ENCODE measurements around the gene FBXO48. TPM values are rescaled to one million over a fixed set of nuclear protein-coding genes. Genes with fewer than 3 reads are reported as not detected.

Gene FBXO48
- total and polyA plus RNA-seq, 2 of the 4 experiments (the other 2 are of a cell fraction), result 0.18 to 0.43 TPM

DNA sequence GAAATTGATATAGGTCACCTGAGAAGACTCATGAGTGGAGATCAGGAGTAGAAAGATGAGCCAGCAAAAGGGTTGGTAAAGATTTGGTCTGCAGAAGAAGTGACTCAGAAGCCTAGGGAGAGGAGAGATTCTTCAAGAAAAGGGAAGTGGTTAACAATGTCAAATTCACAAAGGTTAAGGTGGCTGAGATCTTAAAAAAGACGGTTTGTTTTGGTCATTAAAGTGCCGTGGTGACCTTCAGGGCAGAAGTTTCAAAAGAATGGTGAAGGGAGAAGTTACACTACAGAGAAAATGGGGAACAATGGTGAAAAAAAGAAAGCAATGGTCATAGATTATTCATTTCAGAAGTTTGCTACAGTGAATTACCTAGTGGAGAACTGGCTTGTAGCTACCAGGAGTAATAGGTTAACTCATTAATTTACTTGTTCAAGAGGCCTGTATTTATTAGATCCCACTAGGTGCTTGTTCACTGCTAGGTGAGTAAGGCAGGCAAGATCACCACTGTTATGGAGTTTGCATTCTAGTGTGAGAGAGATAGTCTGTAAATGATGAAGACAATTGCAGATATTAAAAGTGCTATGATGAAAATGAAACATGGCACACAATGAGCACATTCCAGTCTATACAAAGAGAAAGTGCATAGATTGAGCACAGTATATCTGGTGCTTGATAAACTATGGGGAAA lies 43.0 kb downstream of the FBXO48 start:
- DNase-seq (no peak), ATAC-seq (ENCODE audit: low read depth) (no peak)
- Histone ChIP-seq H2BK20ac (ENCODE audit: low read depth, low read length) (no peak overlapping the region), H3K36me3 (ENCODE audit: control insufficient read depth, insufficient read depth, low read length) (no peaks in the 10 kb centered on the region), H2BK15ac (ENCODE audit: low read depth, low read length) (no peak overlapping the region), H3K79me1 (ENCODE audit: low read depth in 1 of 2, low read length in 2 of 2) (no peaks in the 10 kb centered on the region), H3K4ac (ENCODE audit: low read depth, low read length) (no peak overlapping the region), H3K9ac (ENCODE audit: low read depth, low read length) (no peak overlapping the region), H3K4me3 (ENCODE audit: insufficient read depth, low read depth, low read length) (no peak overlapping the region), H3K9me1 (ENCODE audit: insufficient read depth, low read length) (no peaks in the 10 kb centered on the region), H3K27ac (ENCODE audit: insufficient read depth, low read length) (no peak overlapping the region), H4K5ac (ENCODE audit: low read depth, low read length) (no peak overlapping the region), H3K14ac (replicated peaks; ENCODE audit: low read depth, low read length) (no peak overlapping the region), H3K4me1 (ENCODE audit: control insufficient read depth, insufficient read depth, low read length) (peaks cover 2% of the 10 kb centered on the region; the same call in 1 of the 2 replicates), H3K23ac (ENCODE audit: low read depth, low read length) (no peak overlapping the region), H4K20me1 (ENCODE audit: insufficient read depth, low read length) (no peaks in the 10 kb centered on the region), H4K91ac (ENCODE audit: insufficient read depth, low read depth, low read length) (no peak overlapping the region), H3K9me3 (ENCODE audit: control insufficient read depth, insufficient read depth, low read length) (peaks cover 3% of the 10 kb centered on the region; the same call in 1 of the 2 replicates), H3K56ac (ENCODE audit: extremely low read depth, insufficient read depth, low read length) (no peak overlapping the region), H2AK5ac (ENCODE audit: low read depth, low read length) (no peak overlapping the region), H3K18ac (ENCODE audit: low read depth, low read length) (no peak overlapping the region), H2BK120ac (ENCODE audit: low read depth, low read length) (no peak overlapping the region), H2AK9ac (replicated peaks; ENCODE audit: low read depth, low read length, poor library complexity) (no peak overlapping the region), H2AFZ (replicated peaks; ENCODE audit: low read length, poor library complexity) (no peak overlapping the region), H2BK5ac (ENCODE audit: low read depth, low read length, poor library complexity, severe bottlenecking) (no peak overlapping the region), H3K4me2 (ENCODE audit: low read depth, low read length) (no peak overlapping the region), H3K27me3 (ENCODE audit: control insufficient read depth, insufficient read depth, low read length) (peaks cover 30% of the 10 kb centered on the region), H4K8ac (ENCODE audit: low read depth in 2 of 2, low read length in 2 of 2) (no peak overlapping the region)
- ChIA-PET CTCF (no interaction called here), POLR2A (ENCODE audit: unreplicated experiment) (no interaction called here)
- TF ChIP-seq CHD1 (IDR thresholded peaks at IDR 0.05; ENCODE audit: low read depth, low read length), result no peak
- TF ChIP-seq, protein P1, sequence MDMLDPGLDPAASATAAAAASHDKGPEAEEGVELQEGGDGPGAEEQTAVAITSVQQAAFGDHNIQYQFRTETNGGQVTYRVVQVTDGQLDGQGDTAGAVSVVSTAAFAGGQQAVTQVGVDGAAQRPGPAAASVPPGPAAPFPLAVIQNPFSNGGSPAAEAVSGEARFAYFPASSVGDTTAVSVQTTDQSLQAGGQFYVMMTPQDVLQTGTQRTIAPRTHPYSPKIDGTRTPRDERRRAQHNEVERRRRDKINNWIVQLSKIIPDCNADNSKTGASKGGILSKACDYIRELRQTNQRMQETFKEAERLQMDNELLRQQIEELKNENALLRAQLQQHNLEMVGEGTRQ (IDR thresholded peaks at IDR 0.05; ENCODE audit: low read depth, low read length), result no peak
- no peak for TF ChIP-seq POLR2A (IDR thresholded peaks at IDR 0.05; ENCODE audit: low read depth, low read length)
- TF ChIP-seq NFE2L2 (IDR thresholded peaks at IDR 0.05; ENCODE audit: low read depth, low read length), result no peak
- TF ChIP-seq RCOR1 (IDR thresholded peaks at IDR 0.05; ENCODE audit: insufficient replicate concordance, low read length), result no peak
- TF ChIP-seq RAD21 (IDR thresholded peaks at IDR 0.05; ENCODE audit: low read length), result no peak
- no peak for TF ChIP-seq CEBPB (IDR thresholded peaks at IDR 0.05; ENCODE audit: low read depth, low read length)
- in situ Hi-C loops (cut with MboI; ENCODE audit: low sequenced_read_pairs), result no loop called here
- intact Hi-C loops (cut with micrococcal nuclease), result loop anchor here (5.0 kb wide), 1 partner anchor 57 kb away; the partner anchor contains the start of gene PLEK
- BruUV-seq (replicated peaks), result no TSS peak
- dilution Hi-C loops (cut with HindIII; ENCODE audit: low sequenced_read_pairs, unreplicated experiment), result no loop called here
- WGBS, 2 experiments (ENCODE audit: extremely low coverage in 2 of 2, insufficient read length in 1 of 2), result 40% methylated on average over 1 of the region's 2 CpGs; no CpG with 5 or more reads in 1 of the 2 experiments

Measured in IMR-90 (cell line).